NOMO-1 (cell line): ENCODE data around the gene FBXL15.

Source experiments
- DNase-seq, 2 experiments: peaks; one replicate each; lab custom pipeline; 2025; ENCODE audit not compliant: unreplicated experiment in 2 of 2; lab: John Stamatoyannopoulos, UW

The FBXL15 gene

GRCh38 chr10:102397222-102398171 is 23.1 kb upstream of the FBXL15 start:
- no peak for DNase-seq

DNA sequence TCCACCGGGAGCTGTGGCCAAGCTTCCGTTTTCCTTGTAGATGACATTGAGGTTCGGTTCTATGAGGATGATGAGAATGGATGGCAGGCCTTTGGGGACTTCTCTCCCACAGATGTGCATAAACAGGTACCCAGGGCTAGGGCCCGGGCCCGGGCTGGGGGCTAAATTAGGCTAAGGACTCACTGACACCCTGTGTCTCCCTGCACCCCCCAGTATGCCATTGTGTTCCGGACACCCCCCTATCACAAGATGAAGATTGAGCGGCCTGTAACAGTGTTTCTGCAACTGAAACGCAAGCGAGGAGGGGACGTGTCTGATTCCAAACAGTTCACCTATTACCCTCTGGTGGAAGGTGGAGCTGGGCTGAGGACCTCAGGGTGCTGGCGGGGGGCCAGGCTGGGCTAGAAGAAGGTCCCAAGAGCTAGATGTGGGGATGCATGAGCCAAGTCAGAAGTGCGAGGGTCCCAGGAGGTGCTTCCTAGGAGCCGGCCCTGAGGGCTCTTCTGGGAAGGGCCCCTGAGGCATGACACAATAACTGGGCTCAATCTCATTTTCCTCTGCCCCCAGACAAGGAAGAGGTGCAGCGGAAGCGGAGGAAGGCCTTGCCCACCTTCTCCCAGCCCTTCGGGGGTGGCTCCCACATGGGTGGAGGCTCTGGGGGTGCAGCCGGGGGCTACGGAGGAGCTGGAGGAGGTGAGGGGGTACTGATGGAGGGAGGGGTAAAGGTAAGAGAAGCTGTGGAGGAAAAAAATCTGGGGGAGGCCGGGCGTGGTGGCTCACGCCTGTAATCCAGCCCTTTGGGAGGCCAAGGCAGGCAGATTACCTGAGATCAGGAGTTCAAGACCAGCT is 22.2 kb upstream of the FBXL15 start:
- no peak for DNase-seq

DNA sequence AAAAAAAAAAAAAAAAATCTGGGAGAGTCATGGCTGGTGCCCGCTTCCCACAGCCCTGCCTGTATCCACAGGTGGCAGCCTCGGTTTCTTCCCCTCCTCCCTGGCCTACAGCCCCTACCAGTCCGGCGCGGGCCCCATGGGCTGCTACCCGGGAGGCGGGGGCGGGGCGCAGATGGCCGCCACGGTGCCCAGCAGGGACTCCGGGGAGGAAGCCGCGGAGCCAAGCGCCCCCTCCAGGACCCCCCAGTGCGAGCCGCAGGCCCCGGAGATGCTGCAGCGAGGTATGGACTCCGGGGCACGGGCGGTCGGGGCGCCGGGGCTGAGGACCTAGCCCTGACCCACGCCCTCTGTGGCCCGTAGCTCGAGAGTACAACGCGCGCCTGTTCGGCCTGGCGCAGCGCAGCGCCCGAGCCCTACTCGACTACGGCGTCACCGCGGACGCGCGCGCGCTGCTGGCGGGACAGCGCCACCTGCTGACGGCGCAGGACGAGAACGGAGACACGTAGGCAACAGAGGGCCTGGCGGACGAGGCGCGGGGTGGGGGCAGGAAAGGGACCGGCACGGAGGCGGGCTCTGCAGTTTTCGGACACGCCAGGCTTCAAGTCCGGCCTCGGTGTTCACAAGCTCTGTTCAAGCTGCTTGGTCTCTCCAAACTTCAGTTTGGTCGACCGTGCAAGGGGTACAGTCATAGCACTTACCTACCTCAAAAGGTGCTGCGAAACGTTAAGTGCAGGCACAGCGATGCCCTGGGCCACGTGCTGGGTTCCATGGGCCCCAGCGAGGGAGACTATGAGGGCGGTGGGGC is 21.2 kb upstream of the FBXL15 start:
- peak; percentile 85 to 91 for DNase-seq

- no peak for DNase-seq
These were observed 20.6 kb upstream of the FBXL15 start for GRCh38 chr10:102400076-102400475.

- DNase-seq, result no peak
These were observed 19.9 kb upstream of the FBXL15 start for GRCh38 chr10:102400598-102401341.

DNA sequence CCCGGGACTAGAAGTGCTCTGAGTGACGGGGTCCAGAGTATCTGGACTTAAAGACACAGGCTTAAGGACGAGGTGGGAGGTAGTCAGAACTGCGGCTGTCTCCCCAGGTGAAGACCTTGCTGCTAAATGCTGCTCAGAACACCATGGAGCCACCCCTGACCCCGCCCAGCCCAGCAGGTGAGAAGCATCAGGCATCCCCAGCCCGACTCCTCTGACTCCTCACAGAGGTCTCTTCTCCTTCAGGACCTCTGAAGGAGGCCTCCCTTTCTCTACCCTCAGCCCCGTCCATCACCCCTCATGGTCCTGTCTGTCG is 19.3 kb upstream of the FBXL15 start:
- no peak for DNase-seq

GRCh38 chr10:102401735-102402511 is 18.7 kb upstream of the FBXL15 start:
- DNase-seq, result no peak

- no peak for DNase-seq
These were observed 18.1 kb upstream of the FBXL15 start for GRCh38 chr10:102402512-102402896.

GRCh38 chr10:102403115-102403514 is 17.5 kb upstream of the FBXL15 start:
- no peak for DNase-seq

- no peak for DNase-seq
These were observed 16.1 kb upstream of the FBXL15 start for GRCh38 chr10:102404361-102405107.

GRCh38 chr10:102405108-102405571 is 15.5 kb upstream of the FBXL15 start:
- no peak for DNase-seq

DNA sequence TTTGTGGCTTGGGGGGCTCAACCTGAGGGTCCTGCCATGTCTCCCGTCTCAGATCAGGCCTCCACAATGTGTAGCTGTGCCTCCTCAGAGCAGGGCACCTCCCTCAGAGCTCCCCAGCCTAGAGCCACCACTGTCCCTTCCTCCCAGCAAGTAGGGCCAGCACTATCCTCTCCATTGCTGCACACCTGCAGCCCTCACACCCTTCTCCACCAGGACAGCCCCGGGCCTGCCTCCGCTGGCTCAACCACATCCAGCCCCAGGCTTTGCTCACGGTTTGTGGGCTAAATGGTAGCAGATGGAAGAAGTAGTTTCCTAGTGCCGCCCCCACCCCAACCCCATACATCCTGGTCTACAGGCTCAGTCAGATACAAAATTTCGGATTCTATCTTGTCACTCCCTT is 15.0 kb upstream of the FBXL15 start:
- DNase-seq, result no peak

DNA sequence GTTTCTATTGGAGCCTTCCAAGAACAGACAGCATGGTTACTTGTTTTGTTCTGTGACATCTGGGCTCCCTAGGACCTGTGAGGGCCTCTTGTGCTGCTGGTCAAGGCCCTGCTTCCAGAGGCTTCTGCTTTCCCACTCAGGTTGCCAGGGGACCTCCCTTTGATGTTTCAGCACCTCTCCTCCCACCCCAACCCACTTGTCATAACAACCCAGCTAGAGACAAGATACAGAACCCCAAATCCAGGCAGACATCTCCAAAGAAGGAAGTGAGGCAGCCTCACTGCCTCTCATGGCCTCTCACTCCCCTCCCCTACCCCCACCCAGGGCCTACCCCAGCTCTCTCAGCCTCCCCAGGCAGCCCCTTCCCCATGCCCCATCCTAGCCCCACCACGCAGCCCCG is 13.8 kb upstream of the FBXL15 start:
- no peak for DNase-seq

GRCh38 chr10:102407425-102408130 is 13.1 kb upstream of the FBXL15 start:
- no peak for DNase-seq

GRCh38 chr10:102408131-102408727 is 12.4 kb upstream of the FBXL15 start:
- peak; percentile 9 to 20 for DNase-seq

DNA sequence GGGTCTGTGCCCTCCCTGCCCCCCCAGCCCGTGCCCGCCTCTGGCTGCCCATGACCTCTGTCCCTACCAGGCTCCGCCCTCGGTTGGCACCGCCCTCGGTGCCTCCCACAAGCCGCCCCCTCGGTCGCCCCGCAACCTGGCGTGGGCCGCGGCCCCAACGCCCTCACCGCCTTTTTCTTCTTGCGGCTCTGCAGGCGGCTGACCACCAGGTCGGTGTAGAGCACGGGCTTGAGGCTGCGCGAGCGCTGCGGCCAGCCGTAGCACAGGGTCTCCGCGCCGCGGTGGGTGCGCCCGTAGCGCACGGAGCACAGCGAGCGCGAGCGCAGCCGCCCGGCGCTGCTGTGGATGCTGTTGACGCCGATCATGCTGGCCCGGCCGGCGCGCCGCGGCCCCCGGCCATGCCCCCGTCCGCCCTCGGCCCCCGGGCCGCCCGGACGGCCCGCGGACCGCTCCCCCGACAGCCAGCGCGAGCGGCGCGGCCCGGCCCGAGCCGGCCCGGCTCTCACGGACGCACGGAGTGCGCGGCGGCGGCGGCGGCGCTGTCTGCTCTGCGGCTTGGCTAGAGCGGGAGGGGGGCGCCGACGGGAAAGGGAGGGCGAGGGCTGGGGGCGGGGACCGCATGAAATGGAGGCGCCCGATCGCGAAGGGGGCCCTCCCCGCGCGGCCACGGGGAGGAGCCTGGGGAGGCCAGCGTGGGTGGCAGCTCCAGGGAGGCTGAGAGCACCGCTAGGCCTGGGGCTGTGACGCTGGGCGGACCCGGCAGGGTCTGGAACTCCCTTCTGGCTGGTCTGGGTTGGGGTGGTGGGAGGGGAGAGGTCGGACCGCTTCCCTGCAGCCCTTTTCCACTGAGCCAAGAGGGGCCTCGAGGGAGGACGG is 11.7 kb upstream of the FBXL15 start:
- DNase-seq, result no peak
